UCSD-AML1 (cell line): Measurements from ENCODE around the gene TBX18.

Experiments
- DNase-seq: peaks from one replicate; lab custom pipeline; 2025; ENCODE audit not compliant: unreplicated experiment; lab: John Stamatoyannopoulos, UW

TBX18 gene

GRCh38 chr6:84675651-84676050, 88.7 kb downstream of the TBX18 start:
- no peak for DNase-seq

- DNase-seq, result no peak
Observed at GRCh38 chr6:84674395-84674794, 90.0 kb downstream of the TBX18 start.

GRCh38 chr6:84671183-84671582, 93.2 kb downstream of the TBX18 start:
- DNase-seq, result no peak

GRCh38 chr6:84669945-84670344, 94.5 kb downstream of the TBX18 start:
- DNase-seq, result no peak

- no peak for DNase-seq
Observed at GRCh38 chr6:84667252-84668213, 96.9 kb downstream of the TBX18 start.

GRCh38 chr6:84665401-84665800, 99.0 kb downstream of the TBX18 start:
- no peak for DNase-seq

GRCh38 chr6:84663866-84664265, 100.5 kb downstream of the TBX18 start:
- DNase-seq, result no peak

- no peak for DNase-seq
Observed at GRCh38 chr6:84657486-84657885, 106.9 kb downstream of the TBX18 start.

- DNase-seq, result no peak
Observed at GRCh38 chr6:84657025-84657424, 107.4 kb downstream of the TBX18 start.

- DNase-seq, result no peak
Observed at GRCh38 chr6:84653027-84653551, 111.3 kb downstream of the TBX18 start.

- DNase-seq, result no peak
Observed at GRCh38 chr6:84652356-84653026, 111.9 kb downstream of the TBX18 start.

- DNase-seq, result no peak
Observed at GRCh38 chr6:84651583-84651982, 112.8 kb downstream of the TBX18 start.

- DNase-seq, result no peak
Observed at GRCh38 chr6:84648444-84648843, 116.0 kb downstream of the TBX18 start.

- no peak for DNase-seq
Observed at GRCh38 chr6:84645563-84646266, 118.7 kb downstream of the TBX18 start.

- DNase-seq, result no peak
Observed at GRCh38 chr6:84645000-84645399, 119.4 kb downstream of the TBX18 start.

- DNase-seq, result no peak
Observed at GRCh38 chr6:84643778-84644177, 120.6 kb downstream of the TBX18 start.

GRCh38 chr6:84641076-84641475, 123.3 kb downstream of the TBX18 start:
- no peak for DNase-seq

- DNase-seq, result no peak
Observed at GRCh38 chr6:84639396-84639795, 125.0 kb downstream of the TBX18 start.

- no peak for DNase-seq
Observed at GRCh38 chr6:84638286-84638685, 126.1 kb downstream of the TBX18 start.
